ENCODE measurements around the gene BCL2. TPM values are rescaled to one million over a fixed set of nuclear protein-coding genes. Genes with fewer than 3 reads are reported as not detected.

The BCL2 gene
- total RNA-seq, 1 experiment from 2014 or later, result 2.9 TPM

DNA sequence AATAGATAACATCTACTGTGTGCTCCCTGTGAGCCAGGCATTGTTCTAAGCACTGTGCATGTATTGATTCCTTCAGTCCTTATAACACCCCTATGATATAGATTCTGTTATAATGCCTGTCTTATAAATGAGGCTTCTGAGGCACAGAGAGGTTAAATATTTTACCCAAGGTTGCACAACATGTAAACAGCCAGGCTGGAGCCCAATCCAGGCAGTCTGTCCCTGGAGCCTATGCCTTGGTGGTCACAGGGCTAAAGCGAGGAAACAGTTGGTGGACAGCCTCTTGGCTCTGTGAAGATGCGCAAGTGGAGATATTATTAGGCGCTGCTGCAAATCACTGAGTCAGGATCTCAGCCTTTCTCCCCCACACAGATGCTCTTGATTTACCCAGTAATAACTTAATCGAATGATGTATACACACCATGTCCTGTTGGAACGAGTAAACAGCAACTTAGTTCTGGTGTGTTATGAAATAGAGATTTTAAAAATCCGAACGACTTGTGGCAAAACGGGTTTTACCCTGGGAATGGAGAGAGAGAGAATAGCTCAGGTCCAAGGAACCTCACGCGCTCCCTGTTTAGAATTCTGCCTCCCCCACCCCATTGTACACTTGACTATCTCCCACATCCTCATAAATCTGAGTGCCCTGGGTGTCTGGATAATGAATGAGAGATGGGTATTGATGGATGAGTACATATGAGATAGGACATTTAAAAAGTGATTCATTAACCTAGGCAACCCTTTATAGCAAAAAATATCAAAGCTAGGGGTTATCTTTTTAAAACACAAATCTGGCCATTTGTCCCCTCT lies 231.9 kb downstream of the BCL2 start:
- H3K4me3 Mint-ChIP-seq (ENCODE audit: low read depth, unreplicated experiment), result no peak overlapping the region
- no peak for DNase-seq
- peaks cover 9% of the 10 kb centered on the region for H3K4me1 Mint-ChIP-seq (ENCODE audit: low read depth, unreplicated experiment)
- CTCF ChIA-PET, result interaction anchor here (2.1 kb wide), 1 partner anchor 12 kb away, joined by 7 read pairs; no protein-coding TSS in a partner anchor
- no peaks in the 10 kb centered on the region for H3K9me3 Mint-ChIP-seq (ENCODE audit: low read depth, unreplicated experiment)
- no peaks in the 10 kb centered on the region for H3K27me3 Mint-ChIP-seq (ENCODE audit: unreplicated experiment)
- BruUV-seq (replicated peaks), result no TSS peak
- H3K27ac Mint-ChIP-seq (ENCODE audit: unreplicated experiment), result no peak overlapping the region
- intact Hi-C loops (cut with micrococcal nuclease; ENCODE audit: unreplicated experiment), result no loop called here
- TF ChIP-seq, protein P1, sequence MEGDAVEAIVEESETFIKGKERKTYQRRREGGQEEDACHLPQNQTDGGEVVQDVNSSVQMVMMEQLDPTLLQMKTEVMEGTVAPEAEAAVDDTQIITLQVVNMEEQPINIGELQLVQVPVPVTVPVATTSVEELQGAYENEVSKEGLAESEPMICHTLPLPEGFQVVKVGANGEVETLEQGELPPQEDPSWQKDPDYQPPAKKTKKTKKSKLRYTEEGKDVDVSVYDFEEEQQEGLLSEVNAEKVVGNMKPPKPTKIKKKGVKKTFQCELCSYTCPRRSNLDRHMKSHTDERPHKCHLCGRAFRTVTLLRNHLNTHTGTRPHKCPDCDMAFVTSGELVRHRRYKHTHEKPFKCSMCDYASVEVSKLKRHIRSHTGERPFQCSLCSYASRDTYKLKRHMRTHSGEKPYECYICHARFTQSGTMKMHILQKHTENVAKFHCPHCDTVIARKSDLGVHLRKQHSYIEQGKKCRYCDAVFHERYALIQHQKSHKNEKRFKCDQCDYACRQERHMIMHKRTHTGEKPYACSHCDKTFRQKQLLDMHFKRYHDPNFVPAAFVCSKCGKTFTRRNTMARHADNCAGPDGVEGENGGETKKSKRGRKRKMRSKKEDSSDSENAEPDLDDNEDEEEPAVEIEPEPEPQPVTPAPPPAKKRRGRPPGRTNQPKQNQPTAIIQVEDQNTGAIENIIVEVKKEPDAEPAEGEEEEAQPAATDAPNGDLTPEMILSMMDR (IDR thresholded peaks at IDR 0.05; ENCODE audit: unreplicated experiment), result no peak
- H3K36me3 Mint-ChIP-seq (ENCODE audit: insufficient read depth, unreplicated experiment), result no peaks in the 10 kb centered on the region

DNA sequence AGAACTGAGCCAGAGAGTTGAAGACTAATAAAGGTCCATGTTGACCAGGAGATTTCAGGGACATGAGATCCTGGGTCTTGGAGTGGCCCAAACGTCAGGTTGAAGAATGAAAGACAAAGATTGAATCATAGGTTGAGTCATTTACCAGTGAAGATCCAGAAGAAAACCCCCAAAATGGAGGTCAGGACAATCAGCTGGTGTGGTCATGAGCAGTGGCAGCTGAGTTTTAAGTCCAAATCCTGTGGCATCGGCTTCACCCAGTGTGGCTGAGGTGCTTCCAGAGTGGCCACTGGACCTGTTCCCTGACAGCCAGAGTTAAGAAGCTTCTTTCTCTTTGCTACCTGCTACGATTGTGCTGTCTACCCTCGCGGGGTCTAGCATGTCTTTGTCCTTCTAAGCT lies 234.0 kb downstream of the BCL2 start:
- no peak overlapping the region for H3K4me3 Mint-ChIP-seq (ENCODE audit: low read depth, unreplicated experiment)
- intact Hi-C loops (cut with micrococcal nuclease; ENCODE audit: unreplicated experiment), result no loop called here
- H3K27me3 Mint-ChIP-seq (ENCODE audit: unreplicated experiment), result no peaks in the 10 kb centered on the region
- BruUV-seq (replicated peaks), result no TSS peak
- H3K36me3 Mint-ChIP-seq (ENCODE audit: insufficient read depth, unreplicated experiment), result no peaks in the 10 kb centered on the region
- no peaks in the 10 kb centered on the region for H3K9me3 Mint-ChIP-seq (ENCODE audit: low read depth, unreplicated experiment)
- no peak overlapping the region for H3K27ac Mint-ChIP-seq (ENCODE audit: unreplicated experiment)
- peaks cover 9% of the 10 kb centered on the region for H3K4me1 Mint-ChIP-seq (ENCODE audit: low read depth, unreplicated experiment)
- TF ChIP-seq, protein P1 (IDR thresholded peaks at IDR 0.05; ENCODE audit: unreplicated experiment), result no peak
- CTCF ChIA-PET, result no interaction called here
- DNase-seq, result no peak

DNA sequence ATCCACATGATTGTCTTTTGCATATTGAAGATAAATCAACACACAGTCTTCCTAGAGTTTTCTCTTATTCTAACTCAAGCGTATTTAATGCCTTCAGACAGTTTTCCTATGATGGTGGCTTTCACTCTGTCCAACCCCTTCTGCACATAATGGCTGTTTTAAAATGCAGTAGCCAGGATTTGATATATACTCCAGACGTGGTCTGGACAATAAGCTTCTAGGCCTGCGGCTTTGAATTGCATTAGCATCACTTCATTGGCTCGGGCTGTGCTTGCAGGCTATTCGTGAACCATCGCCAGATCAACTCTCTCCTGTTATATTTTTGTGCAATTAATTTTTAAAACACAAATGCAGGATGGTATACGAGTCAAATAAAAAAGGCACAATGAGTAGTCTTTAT lies 235.3 kb downstream of the BCL2 start:
- peaks cover 4% of the 10 kb centered on the region for H3K9me3 Mint-ChIP-seq (ENCODE audit: low read depth, unreplicated experiment)
- CTCF ChIA-PET, result no interaction called here
- no peaks in the 10 kb centered on the region for H3K36me3 Mint-ChIP-seq (ENCODE audit: insufficient read depth, unreplicated experiment)
- H3K4me3 Mint-ChIP-seq (ENCODE audit: low read depth, unreplicated experiment), result no peak overlapping the region
- no TSS peak for BruUV-seq (replicated peaks)
- no peak overlapping the region for H3K27ac Mint-ChIP-seq (ENCODE audit: unreplicated experiment)
- H3K4me1 Mint-ChIP-seq (ENCODE audit: low read depth, unreplicated experiment), result peaks cover 9% of the 10 kb centered on the region
- DNase-seq, result no peak
- H3K27me3 Mint-ChIP-seq (ENCODE audit: unreplicated experiment), result no peaks in the 10 kb centered on the region
- TF ChIP-seq, protein P1 (IDR thresholded peaks at IDR 0.05; ENCODE audit: unreplicated experiment), result no peak
- intact Hi-C loops (cut with micrococcal nuclease; ENCODE audit: unreplicated experiment), result no loop called here

DNA sequence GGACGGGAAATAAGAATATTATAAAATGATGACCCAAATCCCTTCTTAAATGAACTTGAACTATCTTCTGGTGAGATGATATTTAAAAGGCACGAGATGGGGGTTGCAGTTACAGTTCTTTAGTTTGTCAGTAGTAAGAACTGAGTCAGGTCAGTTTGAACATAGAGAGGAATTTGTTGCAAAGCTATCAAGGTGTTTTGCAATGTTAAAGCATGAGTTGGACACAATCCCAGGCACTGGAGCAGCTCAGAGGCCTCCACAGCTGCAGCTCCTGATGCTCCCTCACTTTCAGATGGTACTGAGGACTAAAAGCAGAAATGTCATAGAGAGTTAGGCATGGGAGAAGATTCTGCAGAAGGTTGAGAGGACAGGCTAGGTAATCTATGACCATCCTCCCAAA lies 236.0 kb downstream of the BCL2 start:
- TF ChIP-seq, protein P1 (IDR thresholded peaks at IDR 0.05; ENCODE audit: unreplicated experiment), result no peak
- DNase-seq, result no peak
- no peak overlapping the region for H3K4me3 Mint-ChIP-seq (ENCODE audit: low read depth, unreplicated experiment)
- CTCF ChIA-PET, result no interaction called here
- no peak overlapping the region for H3K27ac Mint-ChIP-seq (ENCODE audit: unreplicated experiment)
- intact Hi-C loops (cut with micrococcal nuclease; ENCODE audit: unreplicated experiment), result no loop called here
- H3K27me3 Mint-ChIP-seq (ENCODE audit: unreplicated experiment), result no peaks in the 10 kb centered on the region
- no TSS peak for BruUV-seq (replicated peaks)
- H3K9me3 Mint-ChIP-seq (ENCODE audit: low read depth, unreplicated experiment), result peaks cover 4% of the 10 kb centered on the region
- no peaks in the 10 kb centered on the region for H3K36me3 Mint-ChIP-seq (ENCODE audit: insufficient read depth, unreplicated experiment)
- peaks cover 8% of the 10 kb centered on the region for H3K4me1 Mint-ChIP-seq (ENCODE audit: low read depth, unreplicated experiment)

Measured in Calu3 (cell line).